ENCODE measurements around the gene ASH1L.

DNA sequence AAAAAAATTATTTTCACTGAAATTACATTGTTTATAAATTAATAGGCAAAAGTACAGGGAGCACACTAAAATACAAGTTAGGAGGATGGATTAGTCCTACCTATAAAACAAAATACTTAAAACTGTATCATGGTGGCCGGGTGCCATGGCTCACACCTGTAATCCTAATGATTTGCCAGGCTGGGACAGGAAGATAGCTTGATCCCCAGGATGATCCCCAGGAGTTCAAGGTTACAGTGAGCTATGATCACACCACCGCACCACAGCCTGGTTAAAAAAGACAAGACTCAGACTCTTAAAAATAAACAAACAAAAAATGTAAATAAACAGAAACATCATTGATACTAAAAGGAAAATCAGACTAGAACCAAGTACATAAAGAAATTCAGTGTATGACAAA is 53.5 kb downstream of the ASH1L start:
- TF ChIP-seq POLR2A (IDR thresholded peaks at IDR 0.05; ENCODE audit: extremely low read depth, insufficient read length) (no peak), MYC (IDR thresholded peaks at IDR 0.05; ENCODE audit: low read depth, low read length) (no peak)
- TF ChIP-seq, protein P1, sequence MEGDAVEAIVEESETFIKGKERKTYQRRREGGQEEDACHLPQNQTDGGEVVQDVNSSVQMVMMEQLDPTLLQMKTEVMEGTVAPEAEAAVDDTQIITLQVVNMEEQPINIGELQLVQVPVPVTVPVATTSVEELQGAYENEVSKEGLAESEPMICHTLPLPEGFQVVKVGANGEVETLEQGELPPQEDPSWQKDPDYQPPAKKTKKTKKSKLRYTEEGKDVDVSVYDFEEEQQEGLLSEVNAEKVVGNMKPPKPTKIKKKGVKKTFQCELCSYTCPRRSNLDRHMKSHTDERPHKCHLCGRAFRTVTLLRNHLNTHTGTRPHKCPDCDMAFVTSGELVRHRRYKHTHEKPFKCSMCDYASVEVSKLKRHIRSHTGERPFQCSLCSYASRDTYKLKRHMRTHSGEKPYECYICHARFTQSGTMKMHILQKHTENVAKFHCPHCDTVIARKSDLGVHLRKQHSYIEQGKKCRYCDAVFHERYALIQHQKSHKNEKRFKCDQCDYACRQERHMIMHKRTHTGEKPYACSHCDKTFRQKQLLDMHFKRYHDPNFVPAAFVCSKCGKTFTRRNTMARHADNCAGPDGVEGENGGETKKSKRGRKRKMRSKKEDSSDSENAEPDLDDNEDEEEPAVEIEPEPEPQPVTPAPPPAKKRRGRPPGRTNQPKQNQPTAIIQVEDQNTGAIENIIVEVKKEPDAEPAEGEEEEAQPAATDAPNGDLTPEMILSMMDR (IDR thresholded peaks at IDR 0.05; ENCODE audit: low read depth, low read length) = no peak
